HG03565 (cell line): Measurements from ENCODE around the gene OR8U1.
"Not testable (repeated sequence)": the region's sequence is repeated elsewhere in the genome, so short reads cannot be mapped to it uniquely, and the experiment has no call there.

ENCODE experiments used
- ATAC-seq: cut with Tn5 transposase; IDR thresholded peaks from one replicate; pipeline ENCODE4 v1.9.1; 2021; ENCODE audit warnings: mild to moderate bottlenecking, moderate library complexity; ENCODE audit not compliant: unreplicated experiment

The OR8U1 gene

DNA sequence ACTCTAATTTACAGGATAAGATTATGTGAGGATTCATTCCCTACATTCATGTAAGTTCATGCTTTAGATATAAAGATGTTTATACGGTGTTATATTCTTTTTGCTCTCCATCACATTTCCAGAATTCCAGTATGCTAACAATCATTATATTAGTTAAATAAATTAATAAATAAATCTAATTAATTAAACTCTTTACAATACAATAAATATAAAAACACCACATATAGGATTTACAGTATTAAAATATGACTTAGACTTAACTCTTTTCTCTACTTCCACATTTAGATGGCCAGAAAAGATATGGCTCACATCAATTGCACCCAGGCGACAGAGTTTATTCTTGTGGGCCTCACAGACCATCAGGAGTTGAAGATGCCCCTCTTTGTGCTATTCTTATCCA is at the start of gene OR8U1:
TSS of gene OR8U1 (plus strand) at position 301 of the 400 bp plus-strand sequence. CDS start at position 301, 0 bp downstream.
- no peak for ATAC-seq

- ATAC-seq = no peak
Measured at GRCh38 chr11:56331861-56332491, 43.4 kb upstream of the OR8U1 start.

DNA sequence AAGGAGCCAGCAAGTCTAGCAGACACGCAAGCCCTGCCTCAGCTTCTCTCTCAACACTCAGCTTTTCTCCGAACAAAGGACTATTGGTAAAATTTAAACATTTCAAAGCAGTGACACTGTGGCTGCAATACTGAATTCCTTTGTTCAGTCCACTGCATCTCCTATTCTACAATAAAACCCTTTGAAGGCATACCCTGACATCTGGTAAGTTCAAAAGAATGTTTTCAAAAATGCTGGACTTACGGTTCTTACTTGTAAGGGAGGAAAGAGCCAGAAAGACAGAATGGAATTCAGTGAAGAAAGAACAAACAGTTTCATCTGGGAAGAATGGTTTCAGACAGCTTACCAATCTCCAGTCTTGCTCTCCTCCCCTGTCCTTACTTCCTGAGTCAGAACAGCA is 42.3 kb upstream of the OR8U1 start:
- no peak for ATAC-seq

GRCh38 chr11:56340289-56340688 is 35.1 kb upstream of the OR8U1 start:
- ATAC-seq = no peak

- ATAC-seq = no peak
Measured at GRCh38 chr11:56345739-56346138, 29.7 kb upstream of the OR8U1 start, which contains the start of gene OR8K1. OR8K1 (plus strand) TSS chr11:56346039; CDS start chr11:56346039, 0 bp downstream.

DNA sequence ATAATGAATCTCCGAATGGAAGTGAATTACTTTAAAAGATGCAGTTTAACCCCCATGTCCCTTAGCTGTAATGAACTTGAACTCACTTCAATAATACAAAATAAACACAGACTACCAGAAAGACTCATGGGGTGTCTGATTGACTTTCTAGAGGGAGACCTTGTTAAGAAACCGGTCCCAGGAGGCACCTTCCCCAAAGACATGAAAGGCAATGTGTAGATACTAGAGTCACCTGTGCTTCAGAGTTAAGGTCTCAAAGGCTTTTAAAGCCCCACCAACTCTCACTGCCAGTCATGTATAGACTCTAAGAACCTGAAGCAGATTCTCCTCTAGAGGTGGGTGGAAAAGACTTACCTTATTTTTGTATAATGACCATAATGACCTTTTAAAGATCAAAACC is 21.4 kb upstream of the OR8U1 start, which contains the start of gene OR8J1:
TSS of gene OR8J1 (plus strand) at position 301 of the 400 bp plus-strand sequence. CDS start 5,956 bp downstream, outside the sequence.
- ATAC-seq = no peak

GRCh38 chr11:56380120-56380519 is 4.7 kb downstream of the OR8U1 start:
- ATAC-seq = no peak

DNA sequence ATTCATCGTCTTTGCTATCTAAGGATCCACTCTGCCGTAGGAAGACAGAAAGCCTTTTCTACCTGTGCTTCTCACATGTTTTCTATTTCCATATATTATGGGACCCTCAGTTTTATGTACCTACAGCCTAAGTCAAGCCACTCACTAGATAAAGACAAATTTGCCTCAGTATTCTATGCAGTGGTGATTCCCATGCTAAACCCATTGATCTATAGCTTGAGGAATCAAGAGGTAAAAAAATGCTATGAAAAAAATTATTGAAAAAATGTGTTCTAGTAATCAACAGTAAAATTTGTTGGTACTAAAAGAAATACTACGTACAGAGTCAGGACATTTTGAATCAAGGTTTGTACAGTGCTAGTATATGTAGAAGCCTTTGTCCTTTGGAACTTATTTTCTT is 19.0 kb downstream of the OR8U1 start:
- ATAC-seq = no peak

- ATAC-seq = no peak
Measured at GRCh38 chr11:56396047-56396446, 20.6 kb downstream of the OR8U1 start.

- not testable (repeated sequence) for ATAC-seq
Measured at GRCh38 chr11:56401858-56402461, 26.5 kb downstream of the OR8U1 start.

GRCh38 chr11:56404393-56404792 is 29.0 kb downstream of the OR8U1 start:
- ATAC-seq = no peak

GRCh38 chr11:56410801-56411200 is 35.4 kb downstream of the OR8U1 start:
- ATAC-seq = no peak

DNA sequence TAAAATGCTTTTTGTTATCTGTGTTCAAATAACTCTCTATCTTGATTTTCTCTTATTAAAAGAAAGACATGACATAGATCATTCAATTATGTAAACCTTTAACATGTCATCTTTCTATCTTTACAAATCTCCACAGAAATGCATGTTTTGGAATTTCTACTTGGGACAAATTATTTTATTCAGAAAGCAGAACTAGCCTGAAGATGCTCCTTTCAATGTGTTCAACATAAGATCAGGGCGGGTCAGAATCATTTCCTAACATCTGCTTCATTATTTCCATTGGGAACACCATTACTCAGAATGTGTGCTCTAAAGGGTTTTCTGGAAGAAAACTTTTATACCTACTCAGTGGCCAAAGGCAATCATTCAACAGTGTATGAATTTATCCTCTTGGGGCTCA is 37.0 kb downstream of the OR8U1 start, which contains the start of gene OR5AL1:
TSS of gene OR5AL1 (plus strand) at position 301 of the 400 bp plus-strand sequence.
- ATAC-seq = no peak
